HG02852 (cell line): Measurements from ENCODE around the gene TIMP3.

ENCODE experiments used
- ATAC-seq: cut with Tn5 transposase; IDR thresholded peaks from one replicate; pipeline ENCODE4 v1.9.1; 2021; ENCODE audit warnings: mild to moderate bottlenecking, moderate library complexity; ENCODE audit not compliant: unreplicated experiment

Gene TIMP3

DNA sequence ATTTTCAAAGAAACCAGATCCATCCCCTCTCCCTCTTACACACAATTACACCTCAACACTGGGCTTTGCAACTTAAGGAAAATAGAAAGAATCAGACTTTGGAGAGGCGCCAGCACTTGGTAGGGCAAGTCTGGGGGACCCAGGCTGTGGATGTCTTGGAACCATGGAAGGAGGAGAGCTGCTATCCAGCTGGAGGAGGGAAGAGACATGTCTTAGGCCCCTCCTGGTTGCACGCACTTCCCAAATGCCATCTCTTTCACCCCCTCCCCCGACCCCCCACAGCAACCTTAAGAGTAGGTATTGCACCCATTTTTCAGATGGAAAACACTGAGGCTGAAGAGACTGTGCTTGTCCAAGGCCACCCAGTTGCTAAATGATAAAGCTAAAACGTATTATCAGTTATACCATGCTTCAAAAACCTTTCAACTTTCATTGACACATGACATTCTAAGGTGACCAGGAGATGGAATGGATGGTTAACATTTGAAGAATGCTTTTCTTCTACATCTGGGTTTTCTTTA lies 3.9 kb downstream of the TIMP3 start:
- ATAC-seq: no peak

DNA sequence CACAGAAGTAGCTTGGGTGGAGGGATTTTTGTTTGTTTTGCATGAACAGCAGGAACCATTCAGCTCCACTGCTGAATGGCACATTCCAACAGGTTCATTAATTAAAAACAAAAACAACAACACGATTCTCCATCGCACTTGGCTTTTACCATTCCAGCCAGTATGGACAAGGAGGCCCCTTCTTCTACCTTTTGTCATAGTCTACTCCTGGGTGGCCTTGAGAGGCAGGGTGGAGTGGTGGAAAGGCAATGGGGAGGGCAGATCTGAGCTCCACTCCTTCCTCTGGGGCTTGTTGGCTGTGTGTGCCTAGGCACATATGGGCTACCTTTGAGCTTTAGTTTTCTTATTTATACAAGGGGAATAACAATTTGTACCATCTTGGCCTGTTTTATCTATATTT lies 4.8 kb downstream of the TIMP3 start:
- no peak for ATAC-seq

DNA sequence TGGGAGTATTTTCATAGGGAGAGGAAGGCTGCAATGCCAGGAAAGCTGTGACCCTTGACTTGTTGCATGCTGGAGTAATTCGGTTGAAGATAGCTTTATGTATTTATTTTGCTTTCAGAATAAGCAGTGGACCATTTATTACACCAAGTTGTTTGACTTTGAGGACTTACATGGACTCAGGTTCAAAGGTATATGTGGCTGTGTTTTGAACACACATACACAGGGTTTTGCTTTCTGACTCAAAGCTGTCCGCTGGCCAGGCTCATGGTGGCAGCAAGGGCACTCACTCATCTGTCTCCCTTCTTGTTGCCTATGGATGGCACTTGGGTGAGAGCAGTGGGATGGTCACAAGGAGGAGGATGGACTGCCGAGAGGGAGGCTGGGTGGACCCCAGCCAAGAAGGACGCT lies 6.5 kb downstream of the TIMP3 start:
- no peak for ATAC-seq

DNA sequence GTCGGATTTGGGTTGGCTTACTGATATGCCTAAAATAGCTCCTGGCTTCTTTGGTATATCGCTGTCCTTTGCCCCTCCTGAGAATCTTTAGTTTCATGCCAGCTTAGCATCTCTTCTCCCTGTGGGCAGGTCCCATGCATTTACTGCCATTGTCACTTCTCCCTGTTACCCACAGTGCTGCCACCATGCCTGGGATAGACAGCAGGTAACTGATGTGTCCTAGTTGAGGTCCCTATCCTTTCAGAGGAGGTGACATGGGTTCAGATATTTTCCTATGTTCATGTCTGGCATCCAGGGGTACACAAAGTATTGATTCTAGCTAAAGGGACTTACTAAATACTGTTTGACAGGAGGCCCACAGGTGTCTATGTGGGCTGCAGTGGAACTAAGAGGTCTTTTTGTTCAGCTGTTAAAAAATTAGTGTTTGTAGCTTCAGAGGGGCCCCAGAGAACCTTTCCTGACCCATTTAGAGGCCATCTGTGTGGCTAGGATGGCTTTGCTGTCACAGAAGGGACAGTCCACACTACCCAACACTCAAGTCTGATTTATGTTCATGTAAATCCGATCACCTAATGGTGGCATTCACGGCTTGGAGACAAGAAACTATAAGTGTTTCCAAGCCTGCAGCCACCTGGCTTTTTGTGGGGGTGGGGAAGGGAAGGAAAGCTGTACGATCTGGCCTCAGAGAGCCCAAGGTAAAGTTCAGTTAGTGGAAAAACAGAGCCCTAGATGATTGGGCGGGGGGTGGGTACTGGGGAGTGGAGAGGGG lies 8.5 kb downstream of the TIMP3 start:
- ATAC-seq: no peak

DNA sequence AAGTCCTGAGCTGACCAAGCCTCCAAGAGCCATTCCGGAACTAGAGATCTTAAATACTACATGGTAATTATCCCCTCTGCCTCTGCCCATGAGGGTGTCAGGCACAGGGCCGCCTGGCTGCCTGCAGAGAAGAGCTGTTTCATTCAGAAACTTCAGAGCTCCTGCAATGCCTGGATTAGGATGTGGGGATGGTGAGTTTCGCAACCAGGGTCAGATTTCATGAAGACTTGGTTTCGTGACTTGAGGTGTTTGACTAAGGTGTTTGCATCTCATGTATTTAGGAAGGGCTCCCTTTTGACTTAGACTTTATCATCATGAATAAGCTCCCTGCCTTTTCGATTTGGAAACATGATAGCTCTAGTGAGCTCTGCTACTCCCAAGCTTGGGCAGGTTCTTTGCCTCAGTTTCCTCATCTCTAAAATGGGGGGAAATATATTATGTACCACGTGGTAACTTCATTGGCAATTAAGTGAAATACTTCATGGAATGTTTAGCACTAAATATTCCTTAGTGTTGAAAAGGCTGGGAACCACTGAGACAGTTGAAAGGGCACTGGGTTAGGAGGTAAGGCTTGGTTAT lies 9.1 kb downstream of the TIMP3 start:
- no peak for ATAC-seq

DNA sequence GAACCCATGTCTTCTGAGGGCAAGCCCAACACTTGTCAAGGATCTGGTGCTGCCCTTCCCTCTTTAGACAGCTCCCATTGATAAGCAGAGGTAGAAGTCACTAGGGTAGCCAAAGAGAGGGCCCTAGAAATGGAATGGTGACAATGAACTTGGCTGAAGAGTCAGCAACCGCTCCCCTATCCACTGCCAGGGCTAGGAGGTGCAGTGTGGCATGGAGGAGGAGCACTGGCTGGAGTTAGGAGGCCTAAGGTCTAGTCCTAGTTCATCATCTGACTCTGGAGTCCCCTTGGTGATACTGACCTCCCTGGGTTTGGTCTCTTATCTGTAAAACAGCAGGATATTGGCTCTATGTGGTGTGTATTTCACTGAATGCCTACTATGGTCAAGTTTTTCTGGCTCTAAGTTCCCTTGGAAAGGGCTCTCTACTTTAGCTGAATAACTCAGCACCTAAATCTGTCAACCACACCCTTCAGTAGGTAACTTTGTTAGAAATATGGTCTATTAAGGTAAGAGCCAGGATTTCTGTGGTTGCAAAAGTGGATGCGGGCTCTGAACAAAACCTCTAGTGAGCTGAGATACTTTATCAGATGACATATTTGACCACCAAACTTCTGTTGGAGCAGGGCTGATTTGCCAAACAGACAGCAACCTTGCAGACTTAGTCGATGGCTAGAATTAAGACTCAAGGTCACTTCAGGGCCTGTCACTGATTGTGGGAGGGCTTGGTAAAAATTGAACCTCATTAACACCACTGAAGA lies 10.5 kb downstream of the TIMP3 start:
- no peak for ATAC-seq

DNA sequence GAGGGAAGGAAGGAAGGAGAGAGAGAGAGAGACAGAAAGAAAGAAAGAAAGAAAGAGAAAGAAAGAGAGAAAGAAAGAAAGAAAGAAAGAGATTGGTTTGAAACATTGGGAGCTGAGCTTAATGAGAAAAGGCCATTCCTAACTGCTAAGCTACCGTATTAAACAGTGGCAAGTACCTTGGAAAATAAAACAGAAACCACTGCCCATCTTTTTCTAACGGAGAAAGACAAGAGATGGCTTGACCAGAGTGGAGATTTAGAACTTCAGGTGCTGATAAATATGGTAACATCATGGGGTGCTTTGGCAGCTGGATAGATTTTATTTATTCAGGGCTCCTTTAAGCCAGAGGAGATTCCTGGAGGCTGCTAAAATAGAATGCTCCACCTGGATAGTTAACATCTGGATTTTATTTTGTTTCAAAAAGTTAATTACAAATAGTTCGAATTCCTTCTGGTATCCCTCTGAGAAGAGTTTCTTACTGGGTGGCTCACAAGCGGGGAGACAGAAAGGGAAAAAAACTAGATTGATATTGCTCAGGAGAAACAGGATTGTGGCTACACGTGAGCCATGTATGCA lies 12.9 kb downstream of the TIMP3 start:
- no peak for ATAC-seq

DNA sequence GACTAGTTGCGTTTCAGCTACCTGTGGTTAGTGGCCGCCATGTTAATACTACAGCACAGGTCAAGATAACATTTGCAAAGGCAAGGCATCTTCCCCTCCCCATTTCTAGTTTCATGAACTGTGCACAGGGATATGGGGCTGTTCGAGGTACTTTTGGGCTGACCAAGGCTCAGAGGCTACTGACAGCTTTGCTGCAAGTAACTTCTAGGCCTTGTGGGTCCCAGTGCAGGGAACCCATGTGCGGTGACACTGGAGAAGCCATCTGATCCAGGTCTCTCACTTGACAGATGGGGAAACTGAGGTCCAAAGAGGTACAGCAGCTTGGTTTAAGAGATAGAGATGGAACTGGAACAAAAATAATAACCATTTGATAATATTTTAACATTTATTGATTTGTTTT lies 13.6 kb downstream of the TIMP3 start:
- ATAC-seq: no peak

DNA sequence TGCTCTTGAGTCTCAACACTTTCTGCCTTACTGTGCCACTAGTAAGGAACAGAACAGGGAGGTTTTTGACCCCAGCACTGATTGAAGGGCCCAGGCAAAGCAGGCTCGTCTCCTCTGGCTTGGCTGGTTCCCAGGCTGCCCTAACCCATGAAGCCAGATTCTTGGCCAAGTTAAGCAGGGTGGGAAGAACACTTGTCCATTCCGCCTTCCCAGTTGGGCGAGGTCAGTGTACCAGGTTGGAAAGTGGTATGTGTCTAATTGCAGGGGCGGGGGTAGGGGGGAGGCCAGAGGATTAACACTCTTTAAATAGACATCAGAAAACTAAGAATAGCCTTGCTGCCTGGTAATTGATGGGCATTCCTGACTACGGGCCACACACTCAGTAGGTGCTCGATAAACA lies 14.4 kb downstream of the TIMP3 start:
- ATAC-seq: no peak

DNA sequence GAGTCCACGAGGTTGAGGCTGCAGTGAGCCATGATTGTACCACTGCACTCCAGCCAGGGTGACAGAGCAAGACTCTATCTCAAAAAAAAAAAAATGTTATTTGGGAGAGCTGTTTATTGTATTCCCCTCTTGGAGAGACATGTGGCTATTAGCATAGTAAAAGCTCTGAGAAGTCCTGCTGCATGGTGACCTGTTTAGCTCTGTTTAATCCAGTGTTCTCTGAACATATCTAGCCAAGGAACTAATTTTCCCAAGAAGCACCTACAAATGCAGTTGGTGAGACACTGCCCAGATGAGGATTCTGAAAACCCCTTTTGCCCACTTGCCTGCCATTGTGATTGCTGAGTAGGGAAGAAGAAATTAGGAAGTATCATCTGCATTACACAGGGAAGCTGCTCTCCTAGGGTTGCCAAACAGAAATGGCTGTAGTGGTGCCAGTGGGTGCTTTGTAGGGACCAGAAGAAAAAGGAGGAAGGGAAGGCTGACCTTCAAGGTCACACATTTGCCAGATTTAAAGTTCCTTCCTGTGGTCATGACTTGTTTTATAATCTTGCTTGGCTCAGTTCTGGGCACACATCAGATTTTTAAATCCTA lies 15.7 kb downstream of the TIMP3 start:
- no peak for ATAC-seq

DNA sequence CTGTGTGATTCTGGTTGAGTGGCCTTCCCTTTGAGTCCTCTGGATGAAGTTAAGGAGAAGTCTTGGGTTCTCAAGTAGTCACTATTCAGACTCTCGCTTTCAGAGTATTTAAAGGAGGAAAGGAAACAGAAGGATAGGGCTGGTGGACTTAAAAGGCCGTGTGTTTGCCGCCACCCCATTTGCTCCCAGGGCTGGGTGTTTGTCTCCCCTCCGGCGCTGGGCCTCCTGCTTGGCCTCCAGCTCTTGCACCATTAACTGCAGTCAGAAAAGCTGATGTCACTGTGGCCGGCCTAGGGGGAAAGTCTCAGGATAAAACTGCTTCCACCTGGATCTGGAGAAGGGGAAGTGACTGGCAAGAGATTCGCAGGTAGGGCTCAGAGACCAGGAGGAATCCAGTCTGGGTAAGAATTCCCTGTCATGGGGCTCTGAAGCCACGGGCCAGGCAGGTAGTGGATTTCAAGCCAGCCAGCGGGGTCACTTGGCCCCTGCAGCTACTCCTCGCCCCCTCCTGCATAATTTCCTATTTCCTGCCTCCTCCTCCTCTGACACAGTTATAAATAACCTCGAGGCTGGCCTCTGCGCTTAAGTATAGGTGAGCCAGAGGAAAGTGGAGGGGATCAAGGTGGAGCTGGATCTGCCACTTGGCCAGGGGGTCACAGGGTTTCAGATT lies 17.1 kb downstream of the TIMP3 start:
- no peak for ATAC-seq

DNA sequence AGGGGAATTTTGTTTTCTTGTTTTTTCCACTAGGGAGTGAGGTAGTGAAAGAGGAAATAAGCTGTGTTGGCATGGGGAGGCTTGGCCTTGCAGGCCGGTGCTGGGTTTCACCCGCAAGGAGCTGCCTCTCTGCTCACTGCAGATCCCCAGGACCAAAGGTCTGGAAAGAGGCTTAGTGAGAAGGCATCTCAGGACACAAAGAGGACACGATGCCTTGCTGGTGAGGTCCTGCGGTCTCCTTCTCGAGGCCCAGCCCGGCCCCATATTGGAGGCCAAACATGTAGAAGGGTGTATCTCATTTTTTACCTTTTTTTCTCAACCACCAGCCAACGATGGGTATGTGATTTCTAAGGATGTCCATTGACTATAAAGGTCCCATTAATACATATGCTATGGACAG lies 17.6 kb downstream of the TIMP3 start:
- no peak for ATAC-seq

DNA sequence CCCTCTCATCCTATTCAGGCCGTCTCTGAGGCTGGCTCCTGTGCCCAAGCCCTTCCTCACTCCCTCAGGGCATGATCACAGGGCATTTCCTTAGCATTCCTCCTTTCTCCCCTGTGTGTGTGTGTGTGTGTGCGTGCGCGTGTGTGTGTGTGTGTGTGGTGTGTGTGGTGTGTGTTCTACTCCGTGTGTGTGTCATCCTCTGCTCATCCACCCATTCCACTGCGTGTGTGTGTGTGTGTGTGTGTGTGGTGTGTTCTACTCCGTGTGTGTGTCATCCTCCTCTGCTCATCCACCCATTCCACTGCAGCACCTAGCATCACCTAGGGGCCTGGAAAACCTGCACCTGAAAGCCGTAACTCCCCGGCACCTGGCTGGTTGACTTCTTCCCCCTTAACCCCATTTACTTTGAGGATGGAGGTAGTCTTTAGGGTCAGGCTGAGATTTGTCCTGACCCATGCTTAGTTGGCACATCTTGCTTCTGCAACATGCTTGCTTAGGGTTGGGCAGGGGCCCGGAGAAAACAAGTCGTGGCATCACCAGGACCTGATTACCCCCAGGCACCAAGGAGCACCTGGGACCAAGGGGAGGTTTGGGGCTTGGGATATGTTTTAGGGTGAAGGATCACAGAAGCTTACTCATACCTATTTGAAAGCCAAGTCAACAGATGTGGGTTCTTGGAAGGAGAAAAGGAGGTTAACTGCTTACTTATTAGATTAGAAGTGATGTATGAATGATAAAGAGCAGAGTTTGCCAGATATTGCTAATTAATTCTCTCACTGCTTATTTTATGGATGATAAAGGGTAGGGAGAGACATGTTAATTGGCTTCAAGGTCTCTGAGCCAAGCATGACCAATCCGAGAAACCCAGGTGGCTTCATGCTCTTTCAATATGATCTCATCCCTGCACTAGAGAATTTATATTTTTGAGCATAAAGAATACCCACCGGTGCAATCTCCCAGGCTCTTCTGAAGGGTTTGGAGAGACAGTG lies 18.9 kb downstream of the TIMP3 start:
- ATAC-seq: no peak

DNA sequence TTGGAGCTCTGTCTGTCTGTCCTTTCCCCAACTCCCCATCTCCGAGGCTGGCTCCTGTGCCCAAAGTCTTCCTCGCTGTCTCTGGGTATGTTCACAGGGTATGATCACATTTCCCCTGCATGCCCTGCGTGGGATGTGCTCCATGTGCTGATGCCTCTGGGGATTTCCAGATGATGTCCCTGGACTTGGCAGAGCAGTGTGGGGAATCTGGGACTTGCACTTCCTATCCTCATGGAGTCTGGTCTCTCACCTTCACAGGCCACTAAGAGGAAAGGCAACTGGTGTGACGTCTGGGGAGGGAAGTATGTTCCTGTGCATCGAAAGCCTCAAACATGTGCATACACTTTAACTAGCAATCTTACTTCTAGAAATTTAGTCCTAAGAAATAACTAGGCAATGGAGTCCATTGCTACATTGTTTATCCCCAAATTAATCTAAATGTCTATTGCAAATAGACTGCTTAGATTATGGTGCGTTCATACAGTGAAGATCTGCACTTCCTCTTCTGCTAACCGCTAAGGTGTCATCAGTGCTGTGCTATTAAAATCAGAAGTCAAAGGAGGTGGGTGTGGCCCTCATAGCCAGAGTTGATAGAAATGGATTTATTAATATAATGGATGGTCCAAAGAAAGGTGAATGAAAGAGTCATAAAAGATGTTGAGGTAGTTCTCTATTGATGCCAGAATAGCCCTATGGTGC lies 20.8 kb downstream of the TIMP3 start:
- no peak for ATAC-seq

DNA sequence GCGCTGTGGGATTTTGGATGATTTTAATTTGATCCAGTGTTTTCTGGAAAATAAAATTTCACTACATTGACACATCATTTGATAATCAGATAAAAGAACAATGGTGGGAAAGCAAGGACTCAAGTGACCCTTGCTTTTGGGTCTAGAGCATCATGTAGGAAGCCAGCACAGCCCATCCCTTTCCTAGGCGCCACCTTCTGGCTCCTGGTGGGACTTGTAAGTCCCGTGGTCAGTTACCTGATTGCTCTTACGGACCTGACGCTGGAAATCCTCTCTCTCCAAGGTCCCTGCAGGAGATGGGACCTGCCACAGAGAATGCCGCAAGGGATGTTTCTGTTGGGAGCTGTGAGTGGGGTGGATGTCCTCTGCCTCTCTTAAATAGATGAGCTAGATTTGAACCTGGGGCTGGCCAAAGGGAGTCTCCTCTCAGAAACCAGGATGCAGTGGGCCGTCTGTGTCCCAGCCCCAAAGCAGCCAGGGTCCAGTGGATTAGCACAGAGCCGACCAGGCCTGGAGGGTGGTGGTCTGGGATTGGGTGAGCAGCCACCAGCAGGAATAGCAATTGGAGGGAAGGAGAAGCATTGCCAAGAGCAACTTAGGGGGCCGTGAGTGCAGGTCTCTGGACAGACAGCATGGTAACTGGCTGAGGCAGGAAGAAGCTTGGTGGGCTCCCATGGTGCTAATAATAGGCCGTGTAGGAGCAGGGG lies 21.7 kb downstream of the TIMP3 start:
- no peak for ATAC-seq

DNA sequence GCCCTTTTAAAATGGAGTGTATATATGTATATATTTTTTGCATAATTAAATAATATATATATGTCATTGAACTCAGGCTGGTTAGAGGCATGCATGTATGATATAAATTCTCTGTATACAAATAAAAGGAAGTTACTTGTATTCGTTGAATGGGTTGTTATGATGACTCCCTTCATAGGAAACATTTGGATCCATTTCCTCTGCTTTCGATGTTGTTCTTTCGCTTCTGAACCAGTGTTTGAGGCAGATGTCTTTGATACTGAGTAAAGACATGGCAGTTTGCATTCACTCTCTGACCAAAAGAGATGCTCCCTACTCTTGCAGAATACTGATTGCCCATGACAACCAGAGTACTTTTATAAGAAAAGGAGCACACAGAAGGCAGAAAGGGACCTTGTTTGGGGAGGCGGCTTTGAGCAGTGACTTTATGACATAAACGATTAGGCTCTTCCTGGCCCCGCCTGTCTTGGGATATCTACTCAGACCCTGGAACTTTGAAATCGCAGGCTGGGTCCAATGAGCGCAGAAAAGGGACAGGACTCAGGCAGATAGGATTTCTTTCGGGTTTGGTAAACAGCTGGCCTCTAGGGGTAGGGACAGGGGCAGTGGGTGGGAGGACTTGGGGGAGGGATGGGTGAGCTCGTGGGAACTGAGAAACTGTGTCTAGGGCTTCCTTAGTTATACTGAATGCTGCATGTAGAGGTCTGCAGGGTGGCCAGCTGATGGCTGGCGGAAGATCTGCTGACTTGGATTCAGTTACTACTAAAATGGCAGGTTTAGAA lies 23.2 kb downstream of the TIMP3 start:
- no peak for ATAC-seq

DNA sequence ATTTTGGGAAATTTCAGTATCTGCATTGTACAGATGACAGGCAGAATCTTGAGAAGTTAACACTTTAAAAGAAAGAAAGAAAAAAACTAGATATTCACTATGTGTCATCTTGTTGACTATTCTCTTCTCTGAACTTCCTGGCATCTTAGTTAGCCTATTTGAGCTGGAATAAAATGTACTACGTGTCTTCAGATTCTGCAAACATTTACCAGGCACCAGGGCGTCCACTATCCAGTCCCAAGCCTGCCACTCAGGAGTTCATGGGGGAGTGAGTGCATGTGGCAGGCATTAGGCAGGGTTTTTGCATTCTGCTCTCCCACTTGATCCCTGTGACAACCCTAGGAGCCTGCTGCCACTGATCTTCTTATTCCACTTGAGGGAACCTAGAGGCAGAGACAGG lies 25.0 kb downstream of the TIMP3 start:
- ATAC-seq: no peak
